CD14-positive monocyte (primary cell): Measurements from ENCODE around the gene TEX48. TPM values are rescaled to one million over a fixed set of nuclear protein-coding genes. Genes with fewer than 3 reads are reported as not detected.

ENCODE experiments used
- DNase-seq, 3 donors: peaks; one replicate each; pipeline ENCODE4 v3.0.0-alpha.2; 2011 to 2022
- H2AFZ ChIP-seq: 2 replicates; pipeline ENCODE4 v1.6.0; 2012; ENCODE audit warnings: mild to moderate bottlenecking, low read depth, low read length, inconsistent platforms; ENCODE audit not compliant: insufficient read depth, poor library complexity, severe bottlenecking
- H3K27ac ChIP-seq, 2 donors: 1 replicate in 1 of 2; 2 replicates in 1 of 2; pipeline ENCODE4 v1.5.1; 2012 to 2013; ENCODE audit warnings: low read length in 2 of 2, control low read depth in 1 of 2, inconsistent platforms in 1 of 2, low read depth in 1 of 2, mild to moderate bottlenecking in 1 of 2
- H3K27me3 ChIP-seq, 2 donors: one replicate each; pipeline versions ENCODE4 v1.6.0 to v1.6.1; 2011 to 2013; ENCODE audit warnings: low read length in 2 of 2; ENCODE audit not compliant: control insufficient read depth in 2 of 2, insufficient read depth in 2 of 2
- H3K36me3 ChIP-seq, 2 donors: replicated peaks in 1 of 2; 1 replicate in 1 of 2; 2 replicates in 1 of 2; pipeline versions ENCODE4 v1.5.1 to v1.6.1; 2012 to 2013; ENCODE audit warnings: low read length in 2 of 2, control low read depth in 1 of 2, inconsistent platforms in 1 of 2, mild to moderate bottlenecking in 1 of 2; ENCODE audit not compliant: insufficient read depth in 2 of 2, control insufficient read depth in 1 of 2
- H3K4me1 ChIP-seq, 2 donors: 1 replicate in 1 of 2; 2 replicates in 1 of 2; pipeline versions ENCODE4 v1.5.1 to v1.6.1; 2012 to 2013; ENCODE audit warnings: low read length in 2 of 2, control low read depth in 1 of 2, inconsistent platforms in 1 of 2, mild to moderate bottlenecking in 1 of 2, moderate library complexity in 1 of 2; ENCODE audit not compliant: insufficient read depth in 2 of 2, control insufficient read depth in 1 of 2
- H3K4me2 ChIP-seq: replicated peaks from 2 replicates; pipeline ENCODE3; 2012; ENCODE audit warnings: low read length, moderate library complexity, mild to moderate bottlenecking; ENCODE audit not compliant: poor library complexity, severe bottlenecking; ENCODE audit errors: extremely low read depth
- H3K4me3 ChIP-seq, 3 experiments: fragments of 200-600 bp in 1 of 3; sonication (generic) in 1 of 3; replicated peaks in 1 of 3; 1 replicate in 2 of 3; 2 replicates in 1 of 3; pipeline ENCODE4 v1.5.1; 2011 to 2013; ENCODE audit warnings: low read length in 3 of 3, mild to moderate bottlenecking in 3 of 3, control low read depth in 2 of 3, low read depth in 2 of 3, inconsistent platforms in 1 of 3, moderate library complexity in 1 of 3
- H3K79me2 ChIP-seq: 2 replicates; pipeline ENCODE4 v1.6.0; 2012; ENCODE audit warnings: mild to moderate bottlenecking, control low read depth, inconsistent platforms, low read length, moderate library complexity; ENCODE audit not compliant: insufficient read depth
- H3K9ac ChIP-seq: 2 replicates; pipeline ENCODE4 v1.6.0; 2017; ENCODE audit warnings: low read length, mild to moderate bottlenecking; ENCODE audit not compliant: insufficient read depth, poor library complexity, severe bottlenecking
- H3K9me3 ChIP-seq, 2 donors: replicated peaks in 1 of 2; 1 replicate in 1 of 2; 2 replicates in 1 of 2; pipeline versions ENCODE4 v1.5.1 to v1.6.1; 2012 to 2013; ENCODE audit warnings: low read length in 2 of 2, control low read depth in 1 of 2; ENCODE audit not compliant: control insufficient read depth in 1 of 2, insufficient read depth in 1 of 2
- H4K20me1 ChIP-seq: 2 replicates; pipeline ENCODE4 v1.6.0; 2012; ENCODE audit warnings: mild to moderate bottlenecking, low read length, control low read depth, moderate library complexity; ENCODE audit not compliant: insufficient read depth
- H3K27ac Mint-ChIP-seq, 7 donors: one replicate each; pipeline ENCODE4 v1.8.0; 2020; ENCODE audit warnings: mild to moderate bottlenecking in 7 of 7, mixed read lengths in 7 of 7, moderate library complexity in 6 of 7, inconsistent platforms in 2 of 7
- H3K27me3 Mint-ChIP-seq, 3 donors: one replicate each; pipeline ENCODE4 v1.8.0; 2021 to 2022; ENCODE audit warnings: low read depth in 3 of 3, mild to moderate bottlenecking in 3 of 3, mixed read lengths in 3 of 3, moderate library complexity in 3 of 3, inconsistent platforms in 1 of 3
- H3K36me3 Mint-ChIP-seq, 2 donors: one replicate each; pipeline ENCODE4 v1.8.0; 2020; ENCODE audit warnings: mixed read lengths in 2 of 2, inconsistent platforms in 1 of 2, mild to moderate bottlenecking in 1 of 2
- H3K4me1 Mint-ChIP-seq: one replicate; pipeline ENCODE4 v1.8.0; 2020; ENCODE audit warnings: mild to moderate bottlenecking, mixed read lengths
- H3K4me3 Mint-ChIP-seq, 2 donors: one replicate each; pipeline ENCODE4 v1.8.0; 2020; ENCODE audit warnings: mild to moderate bottlenecking in 2 of 2, mixed read lengths in 2 of 2, moderate library complexity in 1 of 2
- H3K9me3 Mint-ChIP-seq, 7 donors: one replicate each; pipeline ENCODE4 v1.8.0; 2020 to 2022; ENCODE audit warnings: mixed read lengths in 7 of 7, mild to moderate bottlenecking in 6 of 7, moderate library complexity in 6 of 7, inconsistent platforms in 2 of 7
- WGBS: methylation state at CpG from one replicate; pipeline ENCODE4 v1.1.5; 2013; ENCODE audit warnings: missing lambda C conversion rate; ENCODE audit not compliant: insufficient coverage; 5-methylcytosine and 5-hydroxymethylcytosine counted together
- intact Hi-C, 2 donors: fragments of 100-400 bp; cut with micrococcal nuclease; formaldehyde crosslinking; loops; one replicate each; pipeline versions ENCODE4 v1.15.0 to v1.15.1; 2023
- polyA plus RNA-seq, 3 donors: library from polyadenylated mRNA; depleted of rRNA in 1 of 3; unstranded in 2 of 3; stranded (reverse) in 1 of 3; fragments of 300-500 nt in 2 of 3; fragments of >200 nt in 1 of 3; fragmentation: Illumina TruSeq in 2 of 3; gene quantifications; 1 replicate in 2 of 3; 2 replicates in 1 of 3; pipeline ENCODE4 v1.2.3, GENCODE V29; 2012 to 2021
- TF ChIP-seq, protein P1 (sequence below): fragments of 200-600 bp; IDR thresholded peaks from one replicate; pipeline ENCODE4 v1.8.0; 2022; ENCODE audit warnings: antibody characterized with exemption, mild to moderate bottlenecking

Gene TEX48
- polyA plus RNA-seq, 3 donors = not detected

DNA sequence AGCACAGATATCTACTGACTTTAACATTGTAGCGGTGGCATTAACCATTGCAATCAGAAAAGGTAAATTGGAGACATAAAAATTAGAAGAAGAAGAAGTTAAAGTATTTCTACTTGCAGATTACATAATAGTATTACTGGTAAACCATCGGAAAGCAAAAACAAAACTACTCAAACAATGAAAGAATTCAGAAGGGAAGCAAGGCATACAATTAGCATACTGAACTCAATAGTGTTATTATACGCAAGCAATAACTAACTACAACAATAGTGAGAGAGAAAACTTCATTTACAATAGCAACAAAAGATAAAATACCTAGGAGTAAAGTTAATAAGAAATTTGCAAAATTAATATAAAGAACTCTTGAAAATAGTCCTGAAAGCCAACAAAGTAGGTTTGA lies 17.8 kb downstream of the TEX48 start:
- Mint-ChIP-seq H3K27me3 (peaks cover 0 to 8% (median 5%) of the 10 kb centered on the region in 3 donors), H3K4me1 (peaks cover 10% of the 10 kb centered on the region), H3K36me3 (peaks cover 0 to 1% of the 10 kb centered on the region in 2 donors), H3K4me3 (no peak overlapping the region), H3K27ac (no peak overlapping the region), H3K9me3 (no peaks in the 10 kb centered on the region)
- no peaks in the 10 kb centered on the region for H3K4me1 ChIP-seq
- H3K79me2 ChIP-seq = no peaks in the 10 kb centered on the region
- no peak overlapping the region for H3K4me2 ChIP-seq
- H2AFZ ChIP-seq = no peak overlapping the region
- TF ChIP-seq, protein P1, sequence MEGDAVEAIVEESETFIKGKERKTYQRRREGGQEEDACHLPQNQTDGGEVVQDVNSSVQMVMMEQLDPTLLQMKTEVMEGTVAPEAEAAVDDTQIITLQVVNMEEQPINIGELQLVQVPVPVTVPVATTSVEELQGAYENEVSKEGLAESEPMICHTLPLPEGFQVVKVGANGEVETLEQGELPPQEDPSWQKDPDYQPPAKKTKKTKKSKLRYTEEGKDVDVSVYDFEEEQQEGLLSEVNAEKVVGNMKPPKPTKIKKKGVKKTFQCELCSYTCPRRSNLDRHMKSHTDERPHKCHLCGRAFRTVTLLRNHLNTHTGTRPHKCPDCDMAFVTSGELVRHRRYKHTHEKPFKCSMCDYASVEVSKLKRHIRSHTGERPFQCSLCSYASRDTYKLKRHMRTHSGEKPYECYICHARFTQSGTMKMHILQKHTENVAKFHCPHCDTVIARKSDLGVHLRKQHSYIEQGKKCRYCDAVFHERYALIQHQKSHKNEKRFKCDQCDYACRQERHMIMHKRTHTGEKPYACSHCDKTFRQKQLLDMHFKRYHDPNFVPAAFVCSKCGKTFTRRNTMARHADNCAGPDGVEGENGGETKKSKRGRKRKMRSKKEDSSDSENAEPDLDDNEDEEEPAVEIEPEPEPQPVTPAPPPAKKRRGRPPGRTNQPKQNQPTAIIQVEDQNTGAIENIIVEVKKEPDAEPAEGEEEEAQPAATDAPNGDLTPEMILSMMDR = no peak
- no peak for DNase-seq
- H4K20me1 ChIP-seq = no peaks in the 10 kb centered on the region
- no peaks in the 10 kb centered on the region for H3K27me3 ChIP-seq
- H3K4me3 ChIP-seq = no peak overlapping the region
- no peaks in the 10 kb centered on the region for H3K9me3 ChIP-seq
- no peak overlapping the region for H3K9ac ChIP-seq
- WGBS = no CpG with 5 or more reads among the region's 3 CpGs
- intact Hi-C loops = no loop called here
- H3K36me3 ChIP-seq = no peaks in the 10 kb centered on the region
- no peak overlapping the region for H3K27ac ChIP-seq

GRCh38 chr9:114662081-114662989 lies 19.7 kb downstream of the TEX48 start:
- 9% methylated on average over 6 of the region's 10 CpGs for WGBS
- Histone ChIP-seq H3K4me2 (no peak overlapping the region), H3K4me3 (no peak overlapping the region), H3K9ac (no peak overlapping the region), H3K4me1 (no peaks in the 10 kb centered on the region), H3K27ac (no peak overlapping the region), H3K27me3 (no peaks in the 10 kb centered on the region), H3K79me2 (no peaks in the 10 kb centered on the region), H3K9me3 (no peaks in the 10 kb centered on the region), H2AFZ (no peak overlapping the region), H4K20me1 (no peaks in the 10 kb centered on the region), H3K36me3 (no peaks in the 10 kb centered on the region)
- Mint-ChIP-seq H3K27ac (peak overlapping the region in 1 of 7 donors; percentile 52), H3K4me3 (no peak overlapping the region), H3K4me1 (peaks cover 10% of the 10 kb centered on the region), H3K9me3 (no peaks in the 10 kb centered on the region), H3K27me3 (peaks cover 0 to 8% (median 3%) of the 10 kb centered on the region in 3 donors), H3K36me3 (peaks cover 0 to 2% of the 10 kb centered on the region in 2 donors)
- intact Hi-C loops = no loop called here
- TF ChIP-seq, protein P1 = peak; percentile 96
- peak; percentile 30 to 47 (median 45) for DNase-seq
